ENCODE data around the gene COL20A1. TPM values are rescaled to one million over a fixed set of nuclear protein-coding genes. Genes with fewer than 3 reads are reported as not detected.

COL20A1 gene
- polyA plus RNA-seq, 2 of the 4 experiments (the other 2 are of a cell fraction), result 0.21 to 0.93 TPM

- peak overlapping the region in 1 of 2 experiments; percentile 94; a peak in 3 of 6 replicates for H3K27ac ChIP-seq
- WGBS (ENCODE audit: missing lambda C conversion rate), result 78% methylated on average over 30 of the region's 31 CpGs
- no peaks in the 10 kb centered on the region for H3K9me3 ChIP-seq
- H3K4me1 ChIP-seq, result peaks cover 33% of the 10 kb centered on the region
- peak overlapping the region; percentile 90; the same call in 2 of the 3 replicates for H3K4me2 ChIP-seq
- TF ChIP-seq MAFK (IDR thresholded peaks at IDR 0.05; ENCODE audit: partially characterized antibody), result no peak
- TF ChIP-seq SREBF2 (IDR thresholded peaks at IDR 0.05), result no peak
- TF ChIP-seq CBX2 (IDR thresholded peaks at IDR 0.05; ENCODE audit: borderline replicate concordance, low read depth), result no peak
- no peak for TF ChIP-seq ZSCAN20 (CRISPR knock-in tag; IDR thresholded peaks at IDR 0.05)
- POLR2A ChIA-PET, result no interaction called here
- H3K4me3 ChIP-seq, result no peak overlapping the region
- ATAC-seq, result peak in 1 of 2 experiments; percentile 9; a peak in 1 of 6 replicates
- no peak for DNase-seq (ENCODE audit: low read depth in 1 of 2, low spot score in 1 of 2)
- FAIRE-seq, result no peak
- CTCF ChIA-PET, result interaction anchor here (1.1 to 6.9 kb wide), 6 partner anchors 17 to 72 kb away, joined by 3 to 154 read pairs (median 6); partner anchors contain the start of genes ARFGAP1 and BIRC7
Measured at GRCh38 chr20:63255931-63256704, 36.9 kb upstream of the COL20A1 start.

GRCh38 chr20:63256954-63257353, 36.0 kb upstream of the COL20A1 start:
- no peaks in the 10 kb centered on the region for H3K9me3 ChIP-seq

GRCh38 chr20:63257629-63258028, 35.4 kb upstream of the COL20A1 start:
- POLR2A ChIA-PET, result no interaction called here
- no peaks in the 10 kb centered on the region for H3K9me3 ChIP-seq
- TF ChIP-seq RAD21 (conservative IDR thresholded peaks at IDR 0.05 in 1 of 2, IDR thresholded peaks at IDR 0.05 in 1 of 2) (no peak), EP300 (IDR thresholded peaks at IDR 0.05) (no peak), REST (IDR thresholded peaks at IDR 0.05) (no peak), MAZ (IDR thresholded peaks at IDR 0.05; ENCODE audit: borderline replicate concordance, low read depth, low read length) (no peak), POLR2AphosphoS2 (conservative IDR thresholded peaks at IDR 0.05; ENCODE audit: low read length) (no peak), RNF2 (IDR thresholded peaks at IDR 0.05; ENCODE audit: borderline replicate concordance, low read depth) (no peak), KDM5A (IDR thresholded peaks at IDR 0.05) (no peak), PHF8 (IDR thresholded peaks at IDR 0.05; ENCODE audit: borderline replicate concordance, low read depth) (no peak), HES2 (IDR thresholded peaks at IDR 0.05) (no peak)

More at GRCh38 chr20:63256954-63257353, 36.0 kb upstream of the COL20A1 start:
- FAIRE-seq (no peak), DNase-seq (ENCODE audit: low read depth in 1 of 2, low spot score in 1 of 2) (no peak), ATAC-seq (no peak)
- H3K4me1 ChIP-seq, result peaks cover 35% of the 10 kb centered on the region
- ChIA-PET POLR2A (no interaction called here), CTCF (interaction anchor here (1.9 to 6.9 kb wide), 2 partner anchors 24 to 33 kb away, joined by 6 to 154 read pairs; no protein-coding TSS in a partner anchor)
- 89% methylated on average over 4 of the region's 4 CpGs for WGBS (ENCODE audit: missing lambda C conversion rate)
- TF ChIP-seq CHD2 (IDR thresholded peaks at IDR 0.05; ENCODE audit: low read length, partially characterized antibody) (no peak), PHF8 (IDR thresholded peaks at IDR 0.05; ENCODE audit: borderline replicate concordance, low read depth) (no peak), ELK1 (IDR thresholded peaks at IDR 0.05; ENCODE audit: low read depth, low read length) (no peak), BHLHE40 (IDR thresholded peaks at IDR 0.05; ENCODE audit: low read depth, low read length) (no peak), ZNF302 (CRISPR knock-in tag; IDR thresholded peaks at IDR 0.05) (no peak), ATOH8 (CRISPR knock-in tag; IDR thresholded peaks at IDR 0.05; ENCODE audit: low read depth) (no peak), POLR2A (IDR thresholded peaks at IDR 0.05; ENCODE audit: low read length) (no peak), POLR2AphosphoS2 (conservative IDR thresholded peaks at IDR 0.05; ENCODE audit: low read length) (no peak), PBX3 (IDR thresholded peaks at IDR 0.05) (no peak), ZSCAN20 (CRISPR knock-in tag; IDR thresholded peaks at IDR 0.05) (no peak), ESRRA (IDR thresholded peaks at IDR 0.05; ENCODE audit: borderline replicate concordance, low read length) (no peak), TP53 (CRISPR knock-in tag; IDR thresholded peaks at IDR 0.05) (no peak), ZFP36 (IDR thresholded peaks at IDR 0.05; ENCODE audit: borderline replicate concordance, partially characterized antibody) (no peak), NFE2L2 (conservative IDR thresholded peaks at IDR 0.05; ENCODE audit: low read length) (no peak), EP300 (IDR thresholded peaks at IDR 0.05) (no peak), KDM1A (IDR thresholded peaks at IDR 0.05; ENCODE audit: low read depth) (no peak), CEBPB (IDR thresholded peaks at IDR 0.05) (no peak)
- H3K4me2 ChIP-seq, result no peak overlapping the region
- H3K27ac ChIP-seq, result no peak overlapping the region
- H3K4me3 ChIP-seq, result no peak overlapping the region

More at GRCh38 chr20:63257629-63258028, 35.4 kb upstream of the COL20A1 start:
- CTCF ChIA-PET, result interaction anchor here (4.4 kb wide), 1 partner anchor 34 kb away, joined by 48 read pairs; no protein-coding TSS in a partner anchor
- no peak for DNase-seq (ENCODE audit: low read depth in 1 of 2, low spot score in 1 of 2)
- FAIRE-seq, result no peak
- no peak for ATAC-seq
- Histone ChIP-seq H3K4me2 (no peak overlapping the region), H3K27ac (no peak overlapping the region), H3K4me1 (peaks cover 33% of the 10 kb centered on the region), H3K4me3 (no peak overlapping the region)
- WGBS (ENCODE audit: missing lambda C conversion rate), result 86% methylated on average over 13 of the region's 13 CpGs

Measured in A549 (cell line).